Body of pancreas (tissue), 4 donors: ENCODE data around the gene CD177.
"Not testable (repeated sequence)": the region's sequence is repeated elsewhere in the genome, so short reads cannot be mapped to it uniquely, and the experiment has no call there.

Experiments used
- POLR2A ChIP-seq, 3 donors: fragments of 450-650 bp; IDR thresholded peaks; one replicate each; pipeline ENCODE4 v1.6.1; 2016; ENCODE audit warnings: antibody characterized with exemption in 3 of 3, mild to moderate bottlenecking in 2 of 3
- TF ChIP-seq, protein P1 (sequence below), 7 experiments: fragments of 450-650 bp in 4 of 7; fragments of 200-600 bp in 3 of 7; sonication (generic) in 3 of 7; IDR thresholded peaks; one replicate each; pipeline ENCODE4 v1.5.1; 2016 to 2019; ENCODE audit warnings: antibody characterized with exemption in 7 of 7

DNA sequence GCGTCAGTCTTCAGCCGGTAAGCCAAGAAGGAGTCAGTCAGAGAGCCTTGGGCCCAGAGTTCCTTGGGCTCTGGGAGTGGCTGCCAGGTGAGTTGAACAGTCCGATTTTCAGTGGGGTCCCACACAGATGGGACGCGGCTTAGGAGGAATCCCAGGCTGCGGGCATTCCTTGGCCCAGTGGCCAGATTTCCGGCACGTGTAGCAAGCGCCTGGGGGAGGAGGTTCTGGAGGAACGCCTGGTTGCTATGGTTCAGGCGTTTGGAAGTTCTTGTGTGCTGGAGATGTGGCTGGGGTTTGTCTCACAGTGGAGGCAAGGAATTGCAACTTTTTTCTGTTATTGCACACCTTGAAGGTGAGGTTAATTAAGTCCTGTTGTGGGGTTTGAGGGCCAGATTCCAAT is 26.7 kb upstream of the CD177 start:
- TF ChIP-seq, protein P1, sequence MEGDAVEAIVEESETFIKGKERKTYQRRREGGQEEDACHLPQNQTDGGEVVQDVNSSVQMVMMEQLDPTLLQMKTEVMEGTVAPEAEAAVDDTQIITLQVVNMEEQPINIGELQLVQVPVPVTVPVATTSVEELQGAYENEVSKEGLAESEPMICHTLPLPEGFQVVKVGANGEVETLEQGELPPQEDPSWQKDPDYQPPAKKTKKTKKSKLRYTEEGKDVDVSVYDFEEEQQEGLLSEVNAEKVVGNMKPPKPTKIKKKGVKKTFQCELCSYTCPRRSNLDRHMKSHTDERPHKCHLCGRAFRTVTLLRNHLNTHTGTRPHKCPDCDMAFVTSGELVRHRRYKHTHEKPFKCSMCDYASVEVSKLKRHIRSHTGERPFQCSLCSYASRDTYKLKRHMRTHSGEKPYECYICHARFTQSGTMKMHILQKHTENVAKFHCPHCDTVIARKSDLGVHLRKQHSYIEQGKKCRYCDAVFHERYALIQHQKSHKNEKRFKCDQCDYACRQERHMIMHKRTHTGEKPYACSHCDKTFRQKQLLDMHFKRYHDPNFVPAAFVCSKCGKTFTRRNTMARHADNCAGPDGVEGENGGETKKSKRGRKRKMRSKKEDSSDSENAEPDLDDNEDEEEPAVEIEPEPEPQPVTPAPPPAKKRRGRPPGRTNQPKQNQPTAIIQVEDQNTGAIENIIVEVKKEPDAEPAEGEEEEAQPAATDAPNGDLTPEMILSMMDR (IDR thresholded peaks at IDR 0.05), result not testable (repeated sequence)
- not testable (repeated sequence) for TF ChIP-seq POLR2A (IDR thresholded peaks at IDR 0.05)
